NK-92 (cell line): ENCODE measurements around the gene RCBTB2.
"Not testable (repeated sequence)": the region's sequence is repeated elsewhere in the genome, so short reads cannot be mapped to it uniquely, and the experiment has no call there.

Experiments
- DNase-seq: peaks from one replicate; lab custom pipeline; 2025; ENCODE audit not compliant: unreplicated experiment; lab: John Stamatoyannopoulos, UW

RCBTB2 gene

GRCh38 chr13:48457578-48458242, 75.2 kb downstream of the RCBTB2 start:
- no peak for DNase-seq

- no peak for DNase-seq
These were observed 76.3 kb downstream of the RCBTB2 start for GRCh38 chr13:48456546-48456945.

GRCh38 chr13:48451196-48451595, 81.7 kb downstream of the RCBTB2 start:
- DNase-seq = not testable (repeated sequence)

- no peak for DNase-seq
These were observed 83.2 kb downstream of the RCBTB2 start for GRCh38 chr13:48449656-48450055.

- no peak for DNase-seq
These were observed 83.8 kb downstream of the RCBTB2 start for GRCh38 chr13:48448959-48449614.

GRCh38 chr13:48448285-48448958, 84.5 kb downstream of the RCBTB2 start:
- no peak for DNase-seq

GRCh38 chr13:48446464-48446863, 86.4 kb downstream of the RCBTB2 start:
- no peak for DNase-seq

GRCh38 chr13:48443442-48444208, 89.3 kb downstream of the RCBTB2 start:
- no peak for DNase-seq
